ENCODE data around the gene FOCAD.

DNA sequence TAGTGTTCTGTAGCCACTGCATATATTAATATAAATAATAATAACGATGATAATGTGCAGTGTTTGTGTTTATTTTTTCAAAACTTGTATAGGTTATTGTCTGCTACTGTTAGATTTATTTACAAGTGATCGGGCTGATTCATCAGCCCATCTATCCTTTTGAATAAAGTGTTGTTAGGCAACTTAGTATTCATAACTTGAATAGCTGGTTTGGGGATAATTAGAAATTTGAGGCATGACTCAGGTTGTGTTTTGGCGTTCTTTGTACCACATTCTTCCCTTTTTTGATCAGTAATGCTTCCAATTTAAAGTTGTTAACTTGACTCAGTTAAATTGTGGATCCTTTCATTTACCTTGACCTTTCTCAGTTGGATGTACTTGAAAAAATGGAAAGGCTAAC is 69.7 kb downstream of the FOCAD start:
- TF ChIP-seq POLR2AphosphoS5 (IDR thresholded peaks at IDR 0.05): no peak
- TF ChIP-seq EP300 (IDR thresholded peaks at IDR 0.05): no peak
- TF ChIP-seq, protein P1, sequence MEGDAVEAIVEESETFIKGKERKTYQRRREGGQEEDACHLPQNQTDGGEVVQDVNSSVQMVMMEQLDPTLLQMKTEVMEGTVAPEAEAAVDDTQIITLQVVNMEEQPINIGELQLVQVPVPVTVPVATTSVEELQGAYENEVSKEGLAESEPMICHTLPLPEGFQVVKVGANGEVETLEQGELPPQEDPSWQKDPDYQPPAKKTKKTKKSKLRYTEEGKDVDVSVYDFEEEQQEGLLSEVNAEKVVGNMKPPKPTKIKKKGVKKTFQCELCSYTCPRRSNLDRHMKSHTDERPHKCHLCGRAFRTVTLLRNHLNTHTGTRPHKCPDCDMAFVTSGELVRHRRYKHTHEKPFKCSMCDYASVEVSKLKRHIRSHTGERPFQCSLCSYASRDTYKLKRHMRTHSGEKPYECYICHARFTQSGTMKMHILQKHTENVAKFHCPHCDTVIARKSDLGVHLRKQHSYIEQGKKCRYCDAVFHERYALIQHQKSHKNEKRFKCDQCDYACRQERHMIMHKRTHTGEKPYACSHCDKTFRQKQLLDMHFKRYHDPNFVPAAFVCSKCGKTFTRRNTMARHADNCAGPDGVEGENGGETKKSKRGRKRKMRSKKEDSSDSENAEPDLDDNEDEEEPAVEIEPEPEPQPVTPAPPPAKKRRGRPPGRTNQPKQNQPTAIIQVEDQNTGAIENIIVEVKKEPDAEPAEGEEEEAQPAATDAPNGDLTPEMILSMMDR (IDR thresholded peaks at IDR 0.05): no peak

Measured in stomach (tissue), 4 donors.